Subcutaneous abdominal adipose tissue (tissue), 5 donors: Measurements from ENCODE around the gene TTC34.
"Not testable (repeated sequence)": the region's sequence is repeated elsewhere in the genome, so short reads cannot be mapped to it uniquely, and the experiment has no call there.

Experiments
- H3K27ac ChIP-seq: one replicate; pipeline ENCODE4 v1.7.0; 2013; ENCODE audit warnings: low read depth, mild to moderate bottlenecking, inconsistent platforms, low read length, moderate library complexity
- H3K27me3 ChIP-seq, 5 donors: one replicate each; pipeline ENCODE4 v1.7.0; 2013; ENCODE audit warnings: low read length in 5 of 5, inconsistent platforms in 1 of 5; ENCODE audit not compliant: control insufficient read depth in 5 of 5, insufficient read depth in 4 of 5
- H3K36me3 ChIP-seq, 5 donors: one replicate each; pipeline ENCODE4 v1.7.0; 2013; ENCODE audit warnings: low read length in 5 of 5; ENCODE audit not compliant: control insufficient read depth in 5 of 5, insufficient read depth in 5 of 5
- H3K4me1 ChIP-seq, 5 donors: one replicate each; pipeline ENCODE4 v1.7.0; 2013; ENCODE audit warnings: low read length in 5 of 5, mild to moderate bottlenecking in 3 of 5, moderate library complexity in 1 of 5; ENCODE audit not compliant: control insufficient read depth in 5 of 5, insufficient read depth in 5 of 5
- H3K4me3 ChIP-seq, 5 donors: one replicate each; pipeline ENCODE4 v1.7.0; 2013; ENCODE audit warnings: low read length in 5 of 5, low read depth in 1 of 5
- H3K9ac ChIP-seq, 5 donors: one replicate each; pipeline ENCODE4 v1.7.0; 2013; ENCODE audit warnings: low read length in 5 of 5, mild to moderate bottlenecking in 4 of 5, moderate library complexity in 3 of 5
- H3K9me3 ChIP-seq, 5 donors: one replicate each; pipeline ENCODE4 v1.7.0; 2013; ENCODE audit warnings: low read length in 5 of 5; ENCODE audit not compliant: control insufficient read depth in 5 of 5
- donor health status: healthy.
- donor health status: healthy.
- donor health status: healthy.
- donor health status: healthy.
- donor health status: healthy.

TTC34 gene

GRCh38 chr1:2683321-2683741, 118.2 kb downstream of the TTC34 start:
- H3K4me3 ChIP-seq, H3K36me3 ChIP-seq, H3K4me1 ChIP-seq, H3K27ac ChIP-seq, H3K27me3 ChIP-seq, H3K9ac ChIP-seq: not testable (repeated sequence)
- peaks cover 0 to 16% (median 9%) of the 10 kb centered on the region in 5 donors for H3K9me3 ChIP-seq

GRCh38 chr1:2682879-2683278, 118.6 kb downstream of the TTC34 start:
- not testable (repeated sequence) for H3K4me1 ChIP-seq, H3K27me3 ChIP-seq, H3K4me3 ChIP-seq, H3K27ac ChIP-seq, H3K36me3 ChIP-seq, H3K9ac ChIP-seq
- H3K9me3 ChIP-seq = peaks cover 0 to 16% (median 6%) of the 10 kb centered on the region in 5 donors

GRCh38 chr1:2676726-2677125, 124.8 kb downstream of the TTC34 start:
- not testable (repeated sequence) for H3K27ac ChIP-seq, H3K9me3 ChIP-seq, H3K27me3 ChIP-seq, H3K4me1 ChIP-seq, H3K36me3 ChIP-seq, H3K4me3 ChIP-seq, H3K9ac ChIP-seq

GRCh38 chr1:2671656-2672055, 129.8 kb downstream of the TTC34 start:
- H3K9ac ChIP-seq, H3K4me3 ChIP-seq, H3K27me3 ChIP-seq, H3K27ac ChIP-seq, H3K4me1 ChIP-seq, H3K9me3 ChIP-seq, H3K36me3 ChIP-seq: not testable (repeated sequence)

GRCh38 chr1:2659806-2660205, 141.7 kb downstream of the TTC34 start:
- not testable (repeated sequence) for H3K27ac ChIP-seq, H3K36me3 ChIP-seq, H3K4me3 ChIP-seq, H3K9ac ChIP-seq, H3K4me1 ChIP-seq
- H3K9me3 ChIP-seq = peaks cover 0 to 12% (median 4%) of the 10 kb centered on the region in 5 donors
- peaks cover 0 to 10% (median 8%) of the 10 kb centered on the region in 5 donors for H3K27me3 ChIP-seq

- H3K9ac ChIP-seq, H3K4me1 ChIP-seq, H3K36me3 ChIP-seq, H3K27ac ChIP-seq, H3K4me3 ChIP-seq: not testable (repeated sequence)
- Histone ChIP-seq H3K9me3 (peaks cover 0 to 24% (median 16%) of the 10 kb centered on the region in 5 donors), H3K27me3 (peaks cover 7 to 26% (median 25%) of the 10 kb centered on the region in 5 donors)
Measured at GRCh38 chr1:2657909-2658308, 143.6 kb downstream of the TTC34 start.

GRCh38 chr1:2657124-2657523, 144.4 kb downstream of the TTC34 start:
- H3K4me1 ChIP-seq, H3K4me3 ChIP-seq, H3K36me3 ChIP-seq, H3K9ac ChIP-seq, H3K27ac ChIP-seq: not testable (repeated sequence)
- peaks cover 10 to 33% (median 31%) of the 10 kb centered on the region in 5 donors for H3K27me3 ChIP-seq
- H3K9me3 ChIP-seq = peaks cover 2 to 25% (median 20%) of the 10 kb centered on the region in 5 donors

GRCh38 chr1:2655598-2656434, 145.7 kb downstream of the TTC34 start:
- Histone ChIP-seq H3K9me3 (peaks cover 2 to 28% (median 20%) of the 10 kb centered on the region in 5 donors), H3K27me3 (peaks cover 12 to 40% (median 37%) of the 10 kb centered on the region in 5 donors), H3K4me3 (peak overlapping the region in 1 of 5 donors; percentile 28)
- not testable (repeated sequence) for H3K9ac ChIP-seq, H3K27ac ChIP-seq, H3K36me3 ChIP-seq, H3K4me1 ChIP-seq

- H3K36me3 ChIP-seq, H3K9ac ChIP-seq, H3K4me1 ChIP-seq, H3K4me3 ChIP-seq, H3K27ac ChIP-seq: not testable (repeated sequence)
- Histone ChIP-seq H3K27me3 (peaks cover 12 to 41% (median 37%) of the 10 kb centered on the region in 5 donors), H3K9me3 (peaks cover 2 to 28% (median 20%) of the 10 kb centered on the region in 5 donors)
Measured at GRCh38 chr1:2654443-2654948, 147.0 kb downstream of the TTC34 start.

GRCh38 chr1:2653741-2654442, 147.6 kb downstream of the TTC34 start:
- Histone ChIP-seq H3K27me3 (peaks cover 12 to 41% (median 37%) of the 10 kb centered on the region in 5 donors), H3K9me3 (peaks cover 2 to 28% (median 23%) of the 10 kb centered on the region in 5 donors), H3K4me3 (peak overlapping the region in 2 of 5 donors; percentile 8 to 22)
- not testable (repeated sequence) for H3K4me1 ChIP-seq, H3K9ac ChIP-seq, H3K27ac ChIP-seq, H3K36me3 ChIP-seq
